Measurements from ENCODE around the gene RUSC2.

DNA sequence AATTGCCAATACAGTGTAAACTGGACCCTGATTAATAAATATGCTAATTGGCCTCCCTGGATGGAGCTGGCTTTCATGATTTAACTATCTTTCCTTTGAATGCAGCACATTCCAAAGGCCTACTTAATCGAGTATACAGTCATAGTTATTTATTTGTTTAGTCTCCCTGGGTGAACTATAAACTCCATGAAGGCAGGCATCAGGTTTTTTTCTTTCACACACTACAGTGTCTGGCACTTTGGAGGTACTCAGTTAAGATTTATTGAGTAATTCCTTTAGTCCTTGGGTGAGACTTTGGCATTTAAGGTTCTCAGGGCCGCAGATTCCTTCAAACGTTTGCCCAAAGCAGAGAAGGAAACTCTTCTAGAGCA is 20.5 kb downstream of the RUSC2 start:
- no peak for TF ChIP-seq POLR2AphosphoS5 (IDR thresholded peaks at IDR 0.05; ENCODE audit: low read depth, low read length)
- TF ChIP-seq, protein P1, sequence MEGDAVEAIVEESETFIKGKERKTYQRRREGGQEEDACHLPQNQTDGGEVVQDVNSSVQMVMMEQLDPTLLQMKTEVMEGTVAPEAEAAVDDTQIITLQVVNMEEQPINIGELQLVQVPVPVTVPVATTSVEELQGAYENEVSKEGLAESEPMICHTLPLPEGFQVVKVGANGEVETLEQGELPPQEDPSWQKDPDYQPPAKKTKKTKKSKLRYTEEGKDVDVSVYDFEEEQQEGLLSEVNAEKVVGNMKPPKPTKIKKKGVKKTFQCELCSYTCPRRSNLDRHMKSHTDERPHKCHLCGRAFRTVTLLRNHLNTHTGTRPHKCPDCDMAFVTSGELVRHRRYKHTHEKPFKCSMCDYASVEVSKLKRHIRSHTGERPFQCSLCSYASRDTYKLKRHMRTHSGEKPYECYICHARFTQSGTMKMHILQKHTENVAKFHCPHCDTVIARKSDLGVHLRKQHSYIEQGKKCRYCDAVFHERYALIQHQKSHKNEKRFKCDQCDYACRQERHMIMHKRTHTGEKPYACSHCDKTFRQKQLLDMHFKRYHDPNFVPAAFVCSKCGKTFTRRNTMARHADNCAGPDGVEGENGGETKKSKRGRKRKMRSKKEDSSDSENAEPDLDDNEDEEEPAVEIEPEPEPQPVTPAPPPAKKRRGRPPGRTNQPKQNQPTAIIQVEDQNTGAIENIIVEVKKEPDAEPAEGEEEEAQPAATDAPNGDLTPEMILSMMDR (IDR thresholded peaks at IDR 0.05): no peak
- TF ChIP-seq, protein P2, sequence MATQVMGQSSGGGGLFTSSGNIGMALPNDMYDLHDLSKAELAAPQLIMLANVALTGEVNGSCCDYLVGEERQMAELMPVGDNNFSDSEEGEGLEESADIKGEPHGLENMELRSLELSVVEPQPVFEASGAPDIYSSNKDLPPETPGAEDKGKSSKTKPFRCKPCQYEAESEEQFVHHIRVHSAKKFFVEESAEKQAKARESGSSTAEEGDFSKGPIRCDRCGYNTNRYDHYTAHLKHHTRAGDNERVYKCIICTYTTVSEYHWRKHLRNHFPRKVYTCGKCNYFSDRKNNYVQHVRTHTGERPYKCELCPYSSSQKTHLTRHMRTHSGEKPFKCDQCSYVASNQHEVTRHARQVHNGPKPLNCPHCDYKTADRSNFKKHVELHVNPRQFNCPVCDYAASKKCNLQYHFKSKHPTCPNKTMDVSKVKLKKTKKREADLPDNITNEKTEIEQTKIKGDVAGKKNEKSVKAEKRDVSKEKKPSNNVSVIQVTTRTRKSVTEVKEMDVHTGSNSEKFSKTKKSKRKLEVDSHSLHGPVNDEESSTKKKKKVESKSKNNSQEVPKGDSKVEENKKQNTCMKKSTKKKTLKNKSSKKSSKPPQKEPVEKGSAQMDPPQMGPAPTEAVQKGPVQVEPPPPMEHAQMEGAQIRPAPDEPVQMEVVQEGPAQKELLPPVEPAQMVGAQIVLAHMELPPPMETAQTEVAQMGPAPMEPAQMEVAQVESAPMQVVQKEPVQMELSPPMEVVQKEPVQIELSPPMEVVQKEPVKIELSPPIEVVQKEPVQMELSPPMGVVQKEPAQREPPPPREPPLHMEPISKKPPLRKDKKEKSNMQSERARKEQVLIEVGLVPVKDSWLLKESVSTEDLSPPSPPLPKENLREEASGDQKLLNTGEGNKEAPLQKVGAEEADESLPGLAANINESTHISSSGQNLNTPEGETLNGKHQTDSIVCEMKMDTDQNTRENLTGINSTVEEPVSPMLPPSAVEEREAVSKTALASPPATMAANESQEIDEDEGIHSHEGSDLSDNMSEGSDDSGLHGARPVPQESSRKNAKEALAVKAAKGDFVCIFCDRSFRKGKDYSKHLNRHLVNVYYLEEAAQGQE (IDR thresholded peaks at IDR 0.05; ENCODE audit: insufficient read depth in 1 of 2, low read depth in 2 of 2, low read length in 1 of 2): no peak

Measured in Panc1 (cell line).